Activated CD4-positive, alpha-beta T cell treated with anti-CD3 and anti-CD28 coated beads, Interleukin-2, Interleukin-6, amounts not matched to agents 100 ng/mL and 50 ng/mL, durations not matched to agents 16 hours and 8 hours (primary cell): Measurements from ENCODE around the gene HLA-DQB2.

Experiments used
- DNase-seq: peaks from one replicate; pipeline ENCODE4 v3.0.0-alpha.2; 2020

The HLA-DQB2 gene

DNA sequence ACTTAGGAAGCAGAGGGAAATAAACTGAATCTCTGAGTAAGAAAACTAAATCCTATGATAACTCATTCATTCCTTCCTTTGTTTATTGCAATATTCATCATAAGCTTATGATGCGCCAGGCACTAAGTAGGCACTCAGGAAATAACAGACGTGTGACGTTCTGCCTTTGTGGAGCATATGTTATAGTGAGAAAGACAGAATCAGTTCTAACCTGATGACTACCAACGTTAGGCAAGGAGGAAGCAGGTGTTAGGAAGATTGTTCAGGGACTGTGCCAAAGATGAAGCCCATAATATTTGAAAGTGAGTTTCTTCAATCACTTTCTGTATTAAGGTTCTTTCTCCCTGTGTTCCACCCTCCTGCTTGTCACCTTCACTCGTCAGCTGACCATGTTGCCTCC, 18.6 kb downstream of the HLA-DQB2 start:
- DNase-seq = no peak

DNA sequence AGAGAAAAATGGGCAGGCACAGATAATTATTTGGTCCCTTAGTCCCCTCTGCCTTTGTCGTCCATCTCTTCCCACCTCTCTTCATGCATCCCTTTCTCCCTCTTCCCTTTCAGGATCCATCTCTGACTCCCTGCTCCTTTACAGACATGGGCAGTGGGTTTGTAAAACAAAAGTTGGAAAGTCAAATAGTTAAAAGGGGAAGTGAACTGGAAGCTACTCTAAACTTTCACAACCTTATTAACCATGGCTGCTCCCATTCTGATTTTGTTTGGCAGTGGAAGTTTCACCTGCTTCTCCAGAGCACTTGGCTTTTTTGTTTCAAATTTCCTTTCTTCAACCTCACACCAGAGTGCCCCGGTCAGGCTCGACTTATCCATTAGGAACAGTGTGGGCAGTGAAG, 21.0 kb downstream of the HLA-DQB2 start:
- no peak for DNase-seq

DNA sequence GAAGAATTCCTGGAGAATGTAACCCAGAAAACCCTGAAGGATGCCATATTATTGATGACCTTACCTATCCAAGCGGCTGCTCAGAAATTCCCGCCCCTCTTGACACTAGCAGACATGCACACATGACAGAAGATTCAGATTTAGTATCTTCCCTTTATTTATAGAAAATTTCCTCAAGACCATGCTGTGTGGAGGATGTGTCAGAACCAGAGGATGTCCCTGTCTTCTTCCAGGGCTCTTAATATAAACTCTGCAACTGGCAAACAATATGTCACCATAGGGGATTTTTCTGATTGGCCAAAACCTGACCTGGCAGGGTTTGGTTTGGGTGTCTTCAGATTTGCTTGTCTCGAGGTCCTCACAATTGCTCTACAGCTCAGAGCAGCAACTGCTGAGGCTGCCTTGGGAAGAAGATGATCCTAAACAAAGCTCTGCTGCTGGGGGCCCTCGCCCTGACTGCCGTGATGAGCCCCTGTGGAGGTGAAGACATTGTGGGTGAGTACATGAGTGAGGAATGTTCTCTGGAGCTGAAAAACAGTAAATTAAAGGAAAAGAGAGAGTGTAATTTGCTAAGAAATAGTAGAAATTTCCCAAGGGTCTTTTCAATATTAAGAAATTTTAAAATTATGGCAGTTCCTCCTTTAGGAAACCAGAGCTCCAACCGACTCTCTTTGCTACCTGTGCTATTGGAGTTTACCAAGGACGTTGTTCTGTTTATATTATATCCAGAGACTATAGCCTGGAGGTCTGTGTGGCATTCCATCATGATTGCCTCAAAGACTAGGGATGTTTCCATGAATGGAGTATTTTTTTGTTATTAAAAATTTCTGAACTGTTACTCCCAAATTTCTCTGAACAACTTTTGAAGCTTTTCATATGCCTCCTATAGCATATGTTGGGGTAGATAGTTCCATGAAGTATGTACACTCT, 22.0 kb downstream of the HLA-DQB2 start, which contains the start of gene HLA-DQA2:
Gene HLA-DQA2, plus strand, starts transcription at position 361 of the 930 bp plus-strand sequence. Its CDS starts 53 bp downstream, at position 414.
- no peak for DNase-seq

DNA sequence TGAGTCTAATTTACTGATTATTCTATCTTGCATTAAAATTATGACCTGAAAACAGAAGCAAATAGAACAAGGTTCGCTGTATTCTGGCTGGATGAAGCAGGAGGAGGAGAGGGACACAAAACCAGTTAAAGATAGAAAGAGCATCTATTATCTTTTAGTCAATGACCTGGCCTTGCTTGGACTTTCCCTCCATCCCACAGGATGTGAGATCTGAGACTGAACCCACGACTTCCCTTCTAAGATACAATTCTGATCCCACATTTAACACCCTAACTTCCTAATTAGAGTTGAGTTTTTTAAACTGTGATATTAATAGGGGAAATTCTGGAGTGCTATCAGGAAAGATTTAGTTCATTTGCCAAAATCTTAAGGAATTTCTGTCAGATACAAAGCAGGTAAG, 25.2 kb downstream of the HLA-DQB2 start:
- no peak for DNase-seq

DNA sequence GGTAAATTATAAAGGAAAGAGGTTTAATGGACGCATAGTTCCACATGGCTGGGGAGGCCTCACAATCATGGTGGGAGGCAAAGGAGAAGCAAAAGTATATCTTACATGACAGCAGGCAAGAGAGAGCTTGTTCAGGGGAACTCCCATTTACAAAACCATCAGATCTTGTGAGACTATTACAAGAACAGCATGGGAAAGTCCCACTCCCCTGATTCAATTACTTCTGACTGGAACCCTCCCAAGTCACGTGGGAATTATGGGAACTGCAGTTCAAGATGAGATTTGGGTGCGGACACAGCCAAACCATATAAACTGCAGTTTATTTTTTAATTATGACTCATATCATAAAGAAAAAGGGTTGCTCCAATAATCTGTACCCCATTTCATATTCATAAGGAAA, 44.5 kb downstream of the HLA-DQB2 start:
- DNase-seq = no peak

DNA sequence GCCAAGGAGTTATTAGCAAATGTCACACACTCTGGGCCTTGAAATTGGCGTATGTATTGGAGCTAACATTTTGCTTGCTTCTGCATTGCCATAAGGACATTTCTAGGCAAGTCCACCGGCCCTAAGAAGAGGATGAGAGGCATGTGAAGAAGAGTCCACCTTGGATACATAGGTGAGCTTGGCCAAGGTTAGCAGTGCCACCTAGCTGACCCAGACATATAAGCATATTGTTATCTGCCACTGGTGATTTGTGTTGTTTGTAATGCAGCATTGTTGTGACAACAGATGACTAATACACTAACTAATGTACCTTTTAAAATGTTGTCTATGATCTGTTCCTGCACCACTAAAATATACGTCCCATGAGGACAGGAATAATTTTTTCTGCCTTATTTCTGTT, 46.9 kb downstream of the HLA-DQB2 start:
- DNase-seq = no peak

DNA sequence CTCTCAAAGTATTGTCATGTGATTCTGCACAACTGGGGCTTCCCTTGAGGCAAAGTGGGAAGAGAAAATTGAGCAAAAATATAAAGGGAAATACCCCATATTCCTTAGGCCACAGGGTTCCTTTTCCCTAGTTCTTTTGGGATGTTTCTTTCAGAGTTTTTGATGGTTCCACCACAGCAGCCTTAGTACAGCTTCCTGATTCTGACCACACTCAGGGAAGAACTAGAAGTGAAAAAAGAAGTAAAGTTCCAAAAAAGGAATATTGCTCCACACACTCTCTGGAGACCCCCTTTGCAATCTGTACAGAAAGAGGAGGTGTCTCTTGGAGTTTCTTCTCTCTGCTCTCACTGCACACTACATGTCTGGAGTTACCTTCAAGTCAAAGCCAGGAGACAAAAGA, 50.1 kb downstream of the HLA-DQB2 start:
- DNase-seq = no peak

DNA sequence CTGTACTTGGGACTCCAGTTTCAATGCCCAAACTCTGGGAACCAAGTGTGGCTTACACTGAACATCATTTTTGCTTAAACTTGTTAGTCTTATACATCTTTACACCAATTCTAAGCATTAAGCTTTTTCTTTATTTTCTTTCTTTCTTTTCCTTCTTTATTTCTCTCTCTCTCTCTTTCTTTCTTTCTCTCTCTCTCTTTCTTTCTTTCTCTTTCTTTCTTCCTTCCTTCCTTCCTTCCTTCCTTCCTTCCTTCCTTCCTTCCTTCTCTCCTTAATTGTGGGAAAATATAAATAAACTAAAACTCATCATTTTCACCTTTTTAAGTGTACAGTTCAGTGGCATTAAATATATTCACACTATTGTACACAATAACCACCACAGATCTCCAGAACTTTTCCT, 53.7 kb downstream of the HLA-DQB2 start:
- no peak for DNase-seq
